Adipocyte (in vitro differentiated cells): ENCODE results near the gene EMC9.
"Not testable (repeated sequence)": the region's sequence is repeated elsewhere in the genome, so short reads cannot be mapped to it uniquely, and the experiment has no call there.

Experiments used
- DNase-seq: peaks from one replicate; pipeline ENCODE4 v3.0.0-alpha.2; 2015; ENCODE audit warnings: low read depth
- H3K27me3 ChIP-seq: replicated peaks from 2 replicates; pipeline ENCODE4 v1.7.0; 2013; ENCODE audit warnings: mild to moderate bottlenecking, low read length, moderate library complexity; ENCODE audit not compliant: control insufficient read depth, insufficient read depth
- H3K36me3 ChIP-seq: 2 replicates; pipeline ENCODE4 v1.7.0; 2013; ENCODE audit warnings: low read length, mild to moderate bottlenecking, moderate library complexity; ENCODE audit not compliant: control insufficient read depth, insufficient read depth, severe bottlenecking
- H3K4me1 ChIP-seq: 2 replicates; pipeline ENCODE4 v1.7.0; 2013; ENCODE audit warnings: mild to moderate bottlenecking, low read length, moderate library complexity; ENCODE audit not compliant: control insufficient read depth, insufficient read depth
- H3K4me3 ChIP-seq: 2 replicates; pipeline ENCODE4 v1.7.0; 2013; ENCODE audit warnings: mild to moderate bottlenecking, low read length, moderate library complexity
- H3K9ac ChIP-seq: 2 replicates; pipeline ENCODE4 v1.7.0; 2013; ENCODE audit warnings: mild to moderate bottlenecking, low read length, moderate library complexity
- H3K9me3 ChIP-seq: 2 replicates; pipeline ENCODE4 v1.7.0; 2013; ENCODE audit warnings: mild to moderate bottlenecking, low read length, moderate library complexity; ENCODE audit not compliant: control insufficient read depth

EMC9 gene

GRCh38 chr14:24110523-24110922 lies 30.9 kb downstream of the EMC9 start:
- Histone ChIP-seq H3K27me3 (no peaks in the 10 kb centered on the region), H3K4me3 (no peak overlapping the region), H3K36me3 (no peaks in the 10 kb centered on the region), H3K9ac (no peak overlapping the region), H3K9me3 (no peaks in the 10 kb centered on the region), H3K4me1 (peaks cover 7% of the 10 kb centered on the region)
- no peak for DNase-seq

- no peak overlapping the region for H3K4me3 ChIP-seq
- peaks cover 5% of the 10 kb centered on the region for H3K4me1 ChIP-seq
- DNase-seq: no peak
- H3K27me3 ChIP-seq: no peaks in the 10 kb centered on the region
- H3K9me3 ChIP-seq: no peaks in the 10 kb centered on the region
- H3K36me3 ChIP-seq: no peaks in the 10 kb centered on the region
- H3K9ac ChIP-seq: no peak overlapping the region
Measured at GRCh38 chr14:24110060-24110459, 31.3 kb downstream of the EMC9 start.

GRCh38 chr14:24108336-24108874 lies 33.0 kb downstream of the EMC9 start:
- Histone ChIP-seq H3K4me1 (peaks cover 2% of the 10 kb centered on the region), H3K27me3 (no peaks in the 10 kb centered on the region), H3K9ac (no peak overlapping the region), H3K4me3 (no peak overlapping the region), H3K9me3 (no peaks in the 10 kb centered on the region), H3K36me3 (peaks cover 12% of the 10 kb centered on the region)
- DNase-seq: no peak

GRCh38 chr14:24106672-24107271 lies 34.6 kb downstream of the EMC9 start:
- no peaks in the 10 kb centered on the region for H3K27me3 ChIP-seq
- H3K4me1 ChIP-seq: no peaks in the 10 kb centered on the region
- H3K9me3 ChIP-seq: no peaks in the 10 kb centered on the region
- no peak overlapping the region for H3K9ac ChIP-seq
- DNase-seq: no peak
- H3K36me3 ChIP-seq: peaks cover 23% of the 10 kb centered on the region
- no peak overlapping the region for H3K4me3 ChIP-seq

- not testable (repeated sequence) for H3K9me3 ChIP-seq, H3K4me1 ChIP-seq, DNase-seq, H3K9ac ChIP-seq, H3K27me3 ChIP-seq, H3K4me3 ChIP-seq
- peaks cover 32% of the 10 kb centered on the region for H3K36me3 ChIP-seq
Measured at GRCh38 chr14:24105609-24106239, 35.7 kb downstream of the EMC9 start.

- peaks cover 55% of the 10 kb centered on the region for H3K36me3 ChIP-seq
- no peak overlapping the region for H3K9ac ChIP-seq
- H3K4me1 ChIP-seq: no peaks in the 10 kb centered on the region
- H3K27me3 ChIP-seq: no peaks in the 10 kb centered on the region
- DNase-seq: no peak
- no peaks in the 10 kb centered on the region for H3K9me3 ChIP-seq
- H3K4me3 ChIP-seq: no peak overlapping the region
Measured at GRCh38 chr14:24103451-24103850, 37.9 kb downstream of the EMC9 start.

- Histone ChIP-seq H3K4me3 (no peak overlapping the region), H3K9me3 (no peaks in the 10 kb centered on the region), H3K27me3 (no peaks in the 10 kb centered on the region), H3K36me3 (peaks cover 61% of the 10 kb centered on the region), H3K9ac (no peak overlapping the region), H3K4me1 (no peaks in the 10 kb centered on the region)
- no peak for DNase-seq
Measured at GRCh38 chr14:24102357-24103048, 38.9 kb downstream of the EMC9 start.

- peaks cover 61% of the 10 kb centered on the region for H3K36me3 ChIP-seq
- no peaks in the 10 kb centered on the region for H3K4me1 ChIP-seq
- H3K9me3 ChIP-seq: no peaks in the 10 kb centered on the region
- H3K27me3 ChIP-seq: no peaks in the 10 kb centered on the region
- no peak overlapping the region for H3K9ac ChIP-seq
- no peak for DNase-seq
- no peak overlapping the region for H3K4me3 ChIP-seq
Measured at GRCh38 chr14:24100982-24101494, 40.4 kb downstream of the EMC9 start.

GRCh38 chr14:24100197-24100981 lies 41.0 kb downstream of the EMC9 start:
- no peak overlapping the region for H3K9ac ChIP-seq
- H3K9me3 ChIP-seq: no peaks in the 10 kb centered on the region
- H3K4me1 ChIP-seq: peaks cover 5% of the 10 kb centered on the region
- no peaks in the 10 kb centered on the region for H3K27me3 ChIP-seq
- peaks cover 61% of the 10 kb centered on the region for H3K36me3 ChIP-seq
- DNase-seq: no peak
- no peak overlapping the region for H3K4me3 ChIP-seq

GRCh38 chr14:24098927-24099813 lies 42.2 kb downstream of the EMC9 start:
- DNase-seq: no peak
- no peaks in the 10 kb centered on the region for H3K9me3 ChIP-seq
- no peak overlapping the region for H3K9ac ChIP-seq
- peaks cover 10% of the 10 kb centered on the region for H3K4me1 ChIP-seq
- H3K27me3 ChIP-seq: no peaks in the 10 kb centered on the region
- peaks cover 57% of the 10 kb centered on the region for H3K36me3 ChIP-seq
- no peak overlapping the region for H3K4me3 ChIP-seq
